ENCODE results near the gene BICD1. TPM values are rescaled to one million over a fixed set of nuclear protein-coding genes. Genes with fewer than 3 reads are reported as not detected.

Gene BICD1
- total RNA-seq, 1 experiment from 2014 or later: 41.3 TPM

DNA sequence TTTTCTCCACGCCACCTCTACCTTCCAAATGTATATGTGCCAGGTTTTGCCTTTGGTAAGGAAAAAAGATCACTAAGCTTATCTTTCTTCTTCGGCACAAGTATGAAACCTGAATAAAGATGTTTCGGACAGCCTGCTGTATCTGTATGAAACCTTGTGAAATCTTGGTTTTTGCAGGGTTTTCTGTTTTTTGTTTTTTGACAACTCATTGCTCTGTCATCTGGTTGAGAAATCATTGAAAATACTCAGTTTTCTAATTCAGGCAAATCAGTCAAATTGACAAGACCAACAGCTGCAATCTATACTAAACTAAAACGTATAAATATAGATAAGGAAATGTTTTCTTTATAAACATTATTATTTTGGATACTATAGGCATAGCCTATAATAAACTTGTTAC, 229.6 kb downstream of the BICD1 start:
- Histone ChIP-seq H3K4me2 (no peak overlapping the region), H4K20me1 (ENCODE audit: insufficient read depth) (no peaks in the 10 kb centered on the region), H3K4me1 (replicated peaks; ENCODE audit: insufficient read depth) (0 out of 2 replicates have a peak, but pooled peaks cover 1% of the 10 kb centered on the region), H3K79me2 (ENCODE audit: low read depth) (no peaks in the 10 kb centered on the region), H3K36me3 (ENCODE audit: low read depth) (peaks cover 10% of the 10 kb centered on the region; the same call in 1 of the 2 replicates), H3K4me3 (no peak overlapping the region), H2AFZ (no peak overlapping the region), H3K9me2 (ENCODE audit: insufficient read depth) (no peaks in the 10 kb centered on the region), H3K27ac (no peak overlapping the region), H3F3A (ENCODE audit: insufficient read depth, low read depth) (no peaks in the 10 kb centered on the region), H3K27me3 (ENCODE audit: insufficient read depth, low read depth) (no peaks in the 10 kb centered on the region), H3K9me3 (ENCODE audit: insufficient read depth, low read depth) (no peaks in the 10 kb centered on the region)
- TF ChIP-seq, protein P1, sequence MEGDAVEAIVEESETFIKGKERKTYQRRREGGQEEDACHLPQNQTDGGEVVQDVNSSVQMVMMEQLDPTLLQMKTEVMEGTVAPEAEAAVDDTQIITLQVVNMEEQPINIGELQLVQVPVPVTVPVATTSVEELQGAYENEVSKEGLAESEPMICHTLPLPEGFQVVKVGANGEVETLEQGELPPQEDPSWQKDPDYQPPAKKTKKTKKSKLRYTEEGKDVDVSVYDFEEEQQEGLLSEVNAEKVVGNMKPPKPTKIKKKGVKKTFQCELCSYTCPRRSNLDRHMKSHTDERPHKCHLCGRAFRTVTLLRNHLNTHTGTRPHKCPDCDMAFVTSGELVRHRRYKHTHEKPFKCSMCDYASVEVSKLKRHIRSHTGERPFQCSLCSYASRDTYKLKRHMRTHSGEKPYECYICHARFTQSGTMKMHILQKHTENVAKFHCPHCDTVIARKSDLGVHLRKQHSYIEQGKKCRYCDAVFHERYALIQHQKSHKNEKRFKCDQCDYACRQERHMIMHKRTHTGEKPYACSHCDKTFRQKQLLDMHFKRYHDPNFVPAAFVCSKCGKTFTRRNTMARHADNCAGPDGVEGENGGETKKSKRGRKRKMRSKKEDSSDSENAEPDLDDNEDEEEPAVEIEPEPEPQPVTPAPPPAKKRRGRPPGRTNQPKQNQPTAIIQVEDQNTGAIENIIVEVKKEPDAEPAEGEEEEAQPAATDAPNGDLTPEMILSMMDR (conservative IDR thresholded peaks at IDR 0.05): no peak
- no peak for TF ChIP-seq EZH2 (IDR thresholded peaks at IDR 0.05; ENCODE audit: low read depth)
- intact Hi-C loops (cut with micrococcal nuclease; ENCODE audit: unreplicated experiment): no loop called here
- POLR2A ChIA-PET (ENCODE audit: unreplicated experiment): interaction anchor here (0.5 kb wide), 1 partner anchor 906 kb away, joined by 5 read pairs; no protein-coding TSS in a partner anchor
- no peak for DNase-seq
- no TSS peak for BruUV-seq (replicated peaks)
- CTCF ChIA-PET: no interaction called here

DNA sequence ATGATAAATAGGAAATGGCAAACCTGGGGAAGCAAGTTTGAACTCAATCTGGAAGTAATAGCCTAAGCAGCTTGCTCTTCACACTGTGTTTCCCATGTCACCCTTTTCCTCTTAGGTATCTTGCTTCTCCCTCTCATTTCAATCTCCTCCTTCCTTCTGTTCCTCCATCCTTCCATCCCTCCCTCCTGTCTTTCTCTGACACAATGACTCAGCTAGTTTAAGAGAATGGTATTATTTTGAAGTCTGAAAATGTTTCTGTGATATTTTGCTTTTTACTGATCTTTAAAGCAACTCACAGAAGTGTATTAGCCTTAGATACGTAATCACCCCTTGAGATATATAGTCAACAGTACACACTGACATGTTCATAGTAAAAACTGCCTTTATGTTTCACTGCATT, 236.8 kb downstream of the BICD1 start:
- no peak for TF ChIP-seq EZH2 (IDR thresholded peaks at IDR 0.05; ENCODE audit: low read depth)
- TF ChIP-seq, protein P1 (conservative IDR thresholded peaks at IDR 0.05): no peak
- Histone ChIP-seq H3K27me3 (ENCODE audit: insufficient read depth, low read depth) (no peaks in the 10 kb centered on the region), H3K4me2 (no peak overlapping the region), H3K4me3 (no peak overlapping the region), H3K27ac (0 out of 2 replicates have a peak overlapping the region, but pooled peaks have one; percentile 18), H3K36me3 (ENCODE audit: low read depth) (peaks cover 11% of the 10 kb centered on the region; the same call in 1 of the 2 replicates), H4K20me1 (ENCODE audit: insufficient read depth) (peaks cover 3% of the 10 kb centered on the region; the same call in 1 of the 2 replicates), H3K9me3 (ENCODE audit: insufficient read depth, low read depth) (no peaks in the 10 kb centered on the region), H3F3A (ENCODE audit: insufficient read depth, low read depth) (no peaks in the 10 kb centered on the region), H3K9me2 (ENCODE audit: insufficient read depth) (no peaks in the 10 kb centered on the region), H3K4me1 (replicated peaks; ENCODE audit: insufficient read depth) (no peaks in the 10 kb centered on the region), H3K79me2 (ENCODE audit: low read depth) (no peaks in the 10 kb centered on the region), H2AFZ (no peak overlapping the region)
- intact Hi-C loops (cut with micrococcal nuclease; ENCODE audit: unreplicated experiment): no loop called here
- ChIA-PET CTCF (no interaction called here), POLR2A (ENCODE audit: unreplicated experiment) (interaction anchor here (0.6 kb wide), 1 partner anchor 412 kb away, joined by 3 read pairs; no protein-coding TSS in a partner anchor)
- no peak for DNase-seq
- BruUV-seq (replicated peaks): no TSS peak

DNA sequence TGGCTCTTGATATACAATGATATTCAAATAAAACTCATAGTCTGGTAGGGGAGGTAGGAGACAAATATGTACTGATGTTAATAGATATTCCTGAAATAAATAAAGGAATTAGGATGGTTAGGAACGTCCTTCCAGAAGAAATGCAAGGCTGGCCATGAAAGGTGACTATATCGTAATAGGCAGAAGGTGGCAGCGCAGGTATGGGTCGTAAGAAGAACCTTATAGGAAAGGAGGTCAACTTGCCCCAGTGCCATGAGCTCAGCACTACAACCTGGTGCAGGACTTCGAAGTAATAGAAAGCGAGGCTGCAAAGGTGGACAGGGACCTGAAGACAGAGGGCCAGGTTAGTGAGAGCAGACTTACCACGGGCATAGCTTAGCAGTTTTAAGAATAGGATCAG, 237.4 kb downstream of the BICD1 start:
- Histone ChIP-seq H3F3A (ENCODE audit: insufficient read depth, low read depth) (no peaks in the 10 kb centered on the region), H3K4me1 (replicated peaks; ENCODE audit: insufficient read depth) (no peaks in the 10 kb centered on the region), H3K79me2 (ENCODE audit: low read depth) (no peaks in the 10 kb centered on the region), H3K36me3 (ENCODE audit: low read depth) (peaks cover 7% of the 10 kb centered on the region; the same call in 1 of the 2 replicates), H3K9me2 (ENCODE audit: insufficient read depth) (no peaks in the 10 kb centered on the region), H2AFZ (no peak overlapping the region), H3K4me2 (no peak overlapping the region), H3K4me3 (no peak overlapping the region), H4K20me1 (ENCODE audit: insufficient read depth) (peaks cover 3% of the 10 kb centered on the region; the same call in 1 of the 2 replicates), H3K27me3 (ENCODE audit: insufficient read depth, low read depth) (no peaks in the 10 kb centered on the region), H3K9me3 (ENCODE audit: insufficient read depth, low read depth) (no peaks in the 10 kb centered on the region), H3K27ac (no peak overlapping the region)
- BruUV-seq (replicated peaks): no TSS peak
- ChIA-PET CTCF (interaction anchor here (0.6 kb wide), 1 partner anchor 411 kb away, joined by 5 read pairs; the partner anchor contains the start of gene YARS2), POLR2A (ENCODE audit: unreplicated experiment) (interaction anchor here (0.6 kb wide), 1 partner anchor 411 kb away, joined by 3 read pairs; no protein-coding TSS in a partner anchor)
- intact Hi-C loops (cut with micrococcal nuclease; ENCODE audit: unreplicated experiment): no loop called here
- DNase-seq: peak in 1 of 2 experiments; percentile 12
- TF ChIP-seq, protein P1 (conservative IDR thresholded peaks at IDR 0.05): no peak
- TF ChIP-seq EZH2 (IDR thresholded peaks at IDR 0.05; ENCODE audit: low read depth): no peak

Measured in PC-9 (cell line).